Epithelial cell of proximal tubule (primary cell): ENCODE measurements around the gene DDX5. TPM values are rescaled to one million over a fixed set of nuclear protein-coding genes. Genes with fewer than 3 reads are reported as not detected.

Source experiments
- DNase-seq: peaks from one replicate; pipeline ENCODE4 v3.0.0-alpha.2; 2011; ENCODE audit warnings: low read depth
- H3K4me3 ChIP-seq: 2 replicates; pipeline ENCODE4 v1.5.1; 2011; ENCODE audit warnings: low read depth, mild to moderate bottlenecking, low read length
- total RNA-seq: library from RNA; depleted of rRNA; stranded (reverse); fragments of >200 nt; gene quantifications from 2 replicates; pipeline ENCODE4 v1.2.3, GENCODE V29; 2015
- TF ChIP-seq, protein P1 (sequence below): conservative IDR thresholded peaks from 2 replicates; pipeline ENCODE4 v1.5.1; 2012; ENCODE audit warnings: low read depth, mild to moderate bottlenecking, low read length

Gene DDX5
- total RNA-seq, 1 donor from 2014 or later, result 274 TPM

DNA sequence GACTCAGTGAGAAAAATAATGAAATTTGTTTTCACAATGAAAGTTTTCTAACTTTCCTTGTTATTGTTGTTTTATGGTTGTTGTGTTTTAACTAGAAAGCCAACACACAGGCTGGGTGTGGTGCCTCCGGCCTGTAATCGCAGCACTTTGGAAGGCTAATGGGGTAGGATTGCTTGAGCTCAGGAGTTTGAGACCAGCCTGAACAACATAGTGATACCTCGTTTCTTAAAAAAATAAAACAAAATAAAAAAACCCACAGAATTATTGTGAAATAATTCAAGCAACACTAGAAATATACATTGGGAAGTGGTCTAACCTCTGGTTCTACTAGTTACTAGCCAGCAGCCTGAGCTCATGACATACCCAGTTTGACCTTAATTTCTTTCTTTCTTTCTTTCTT is 56.5 kb downstream of the DDX5 start:
- no peak for DNase-seq
- H3K4me3 ChIP-seq, result no peak overlapping the region
- TF ChIP-seq, protein P1, sequence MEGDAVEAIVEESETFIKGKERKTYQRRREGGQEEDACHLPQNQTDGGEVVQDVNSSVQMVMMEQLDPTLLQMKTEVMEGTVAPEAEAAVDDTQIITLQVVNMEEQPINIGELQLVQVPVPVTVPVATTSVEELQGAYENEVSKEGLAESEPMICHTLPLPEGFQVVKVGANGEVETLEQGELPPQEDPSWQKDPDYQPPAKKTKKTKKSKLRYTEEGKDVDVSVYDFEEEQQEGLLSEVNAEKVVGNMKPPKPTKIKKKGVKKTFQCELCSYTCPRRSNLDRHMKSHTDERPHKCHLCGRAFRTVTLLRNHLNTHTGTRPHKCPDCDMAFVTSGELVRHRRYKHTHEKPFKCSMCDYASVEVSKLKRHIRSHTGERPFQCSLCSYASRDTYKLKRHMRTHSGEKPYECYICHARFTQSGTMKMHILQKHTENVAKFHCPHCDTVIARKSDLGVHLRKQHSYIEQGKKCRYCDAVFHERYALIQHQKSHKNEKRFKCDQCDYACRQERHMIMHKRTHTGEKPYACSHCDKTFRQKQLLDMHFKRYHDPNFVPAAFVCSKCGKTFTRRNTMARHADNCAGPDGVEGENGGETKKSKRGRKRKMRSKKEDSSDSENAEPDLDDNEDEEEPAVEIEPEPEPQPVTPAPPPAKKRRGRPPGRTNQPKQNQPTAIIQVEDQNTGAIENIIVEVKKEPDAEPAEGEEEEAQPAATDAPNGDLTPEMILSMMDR, result no peak

DNA sequence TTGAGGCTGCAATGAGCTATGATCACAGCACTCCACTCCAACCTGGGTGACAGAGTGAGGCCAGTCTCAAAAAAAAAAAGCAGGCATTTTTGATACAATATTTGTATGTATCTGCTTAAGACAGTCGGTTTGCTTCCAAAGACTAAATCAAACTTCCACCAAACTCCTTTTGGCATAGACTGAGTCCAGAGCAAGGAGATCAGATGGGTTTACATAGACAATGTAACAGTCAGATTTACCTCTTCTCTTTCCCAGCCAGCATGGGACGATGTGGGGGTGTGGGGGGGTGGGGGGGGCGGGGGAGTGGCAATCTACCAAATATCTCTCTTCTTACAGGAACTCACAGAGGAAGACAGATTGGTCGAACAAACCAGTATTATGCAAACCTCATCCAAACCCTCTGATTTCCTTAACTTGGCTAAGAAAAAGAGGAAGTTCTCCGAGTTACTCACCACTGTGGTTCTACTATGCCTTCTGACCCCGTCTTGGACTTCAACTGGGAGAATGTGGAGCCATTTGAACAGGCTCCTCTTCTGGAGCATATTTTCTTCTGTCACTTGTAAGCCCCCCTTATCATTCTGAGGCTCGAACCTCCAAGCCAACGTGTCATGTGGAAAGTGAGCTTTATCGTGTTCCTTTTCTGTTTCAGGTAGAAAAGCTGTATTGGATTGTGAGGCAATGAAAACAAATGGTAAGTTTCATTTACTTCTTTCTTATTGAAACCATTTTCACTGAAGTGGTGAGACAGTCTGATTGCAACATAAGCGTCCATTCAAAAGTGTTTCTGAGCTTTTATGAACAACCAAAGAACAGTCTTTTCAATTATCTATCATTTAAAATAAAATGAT is 57.2 kb downstream of the DDX5 start, which contains the start of gene MILR1:
TSS of gene MILR1 (plus strand) at position 451 of the 848 bp plus-strand sequence. CDS start at position 505, 54 bp downstream.
- no peak within 1 kb of the TSS for H3K4me3 ChIP-seq
- DNase-seq, result peak; percentile 26
- TF ChIP-seq, protein P1, result no peak

Other genes starting within 250 kb of the DDX5 start
- gene TEX2, start 243.0 kb downstream of the DDX5 start, total RNA-seq, result 11.0 and 11.6 TPM in 2 replicates
- under 0.01 and 0.07 TPM in 2 replicates for gene PECAM1, start 115.4 kb downstream of the DDX5 start, total RNA-seq
- 1.2 TPM in 1 of 2 replicates, not detected in the other for gene MILR1, start 57.2 kb downstream of the DDX5 start, total RNA-seq
- 4.3 and 14.9 TPM in 2 replicates for gene POLG2, start 9.2 kb downstream of the DDX5 start, total RNA-seq
- gene CEP95, start 688 bp upstream of the DDX5 start, total RNA-seq, result 11.6 and 21.4 TPM in 2 replicates
- gene SMURF2, start 156.0 kb upstream of the DDX5 start, total RNA-seq, result 33.3 and 48.3 TPM in 2 replicates